ENCODE data around the gene HOXB8.

DNA sequence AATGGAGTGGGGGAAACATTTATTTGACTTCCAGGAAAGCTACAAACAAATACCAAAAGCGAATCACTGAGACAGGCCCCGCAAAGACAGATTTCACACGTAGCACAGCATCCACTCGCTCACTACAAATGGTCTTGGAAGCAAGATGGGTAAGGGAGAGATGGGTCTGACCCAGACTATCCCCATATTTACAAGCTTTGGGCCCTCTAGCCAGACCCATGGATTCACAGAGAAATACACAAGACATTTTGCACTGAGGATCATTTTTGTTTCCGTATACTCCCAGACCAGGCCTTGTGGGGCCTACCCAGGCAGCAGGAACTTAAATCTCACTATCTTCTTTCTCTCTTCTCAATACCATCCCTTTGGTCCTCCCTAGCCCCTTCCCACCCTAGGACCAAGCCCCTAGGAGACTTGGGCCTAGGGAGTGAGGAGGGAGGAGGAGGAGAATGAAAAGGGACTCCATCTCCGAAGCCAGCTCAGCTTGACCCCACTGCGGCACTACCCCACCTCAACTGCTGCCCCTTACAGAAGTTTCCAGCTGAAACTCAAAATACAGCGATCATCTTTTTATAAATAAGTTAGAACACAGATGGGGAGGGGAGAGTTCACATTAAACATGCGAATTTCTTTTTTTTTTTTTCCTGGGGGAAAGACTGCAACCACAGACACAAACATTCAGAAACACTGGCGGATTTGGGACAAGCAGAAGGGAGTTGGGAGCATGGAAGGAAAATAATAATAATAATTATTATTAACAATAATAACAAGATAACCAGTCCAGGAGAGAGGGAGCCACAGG, 23.6 kb downstream of the HOXB8 start:
- TF ChIP-seq ZNF8 (CRISPR knock-in tag; IDR thresholded peaks at IDR 0.05) (no peak), ESRRG (CRISPR knock-in tag; IDR thresholded peaks at IDR 0.05) (no peak), CSDC2 (CRISPR knock-in tag; IDR thresholded peaks at IDR 0.05) (peak; percentile 100; the same call in 1 of the 2 replicates), ISL1 (CRISPR knock-in tag; IDR thresholded peaks at IDR 0.05) (no peak), BACH2 (CRISPR knock-in tag; IDR thresholded peaks at IDR 0.05; ENCODE audit: borderline replicate concordance) (no peak), ARNTL (CRISPR knock-in tag; IDR thresholded peaks at IDR 0.05; ENCODE audit: borderline replicate concordance, low read depth) (no peak), ZNF565 (CRISPR knock-in tag; conservative IDR thresholded peaks at IDR 0.05; ENCODE audit: low read depth) (no peak), ZFP30 (CRISPR knock-in tag; IDR thresholded peaks at IDR 0.05) (no peak), GLIS3 (CRISPR knock-in tag; IDR thresholded peaks at IDR 0.05) (no peak), ZFP3 (CRISPR knock-in tag; IDR thresholded peaks at IDR 0.05) (no peak)
- TF ChIP-seq, protein P1, sequence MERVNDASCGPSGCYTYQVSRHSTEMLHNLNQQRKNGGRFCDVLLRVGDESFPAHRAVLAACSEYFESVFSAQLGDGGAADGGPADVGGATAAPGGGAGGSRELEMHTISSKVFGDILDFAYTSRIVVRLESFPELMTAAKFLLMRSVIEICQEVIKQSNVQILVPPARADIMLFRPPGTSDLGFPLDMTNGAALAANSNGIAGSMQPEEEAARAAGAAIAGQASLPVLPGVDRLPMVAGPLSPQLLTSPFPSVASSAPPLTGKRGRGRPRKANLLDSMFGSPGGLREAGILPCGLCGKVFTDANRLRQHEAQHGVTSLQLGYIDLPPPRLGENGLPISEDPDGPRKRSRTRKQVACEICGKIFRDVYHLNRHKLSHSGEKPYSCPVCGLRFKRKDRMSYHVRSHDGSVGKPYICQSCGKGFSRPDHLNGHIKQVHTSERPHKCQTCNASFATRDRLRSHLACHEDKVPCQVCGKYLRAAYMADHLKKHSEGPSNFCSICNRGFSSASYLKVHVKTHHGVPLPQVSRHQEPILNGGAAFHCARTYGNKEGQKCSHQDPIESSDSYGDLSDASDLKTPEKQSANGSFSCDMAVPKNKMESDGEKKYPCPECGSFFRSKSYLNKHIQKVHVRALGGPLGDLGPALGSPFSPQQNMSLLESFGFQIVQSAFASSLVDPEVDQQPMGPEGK (CRISPR knock-in tag; IDR thresholded peaks at IDR 0.05; ENCODE audit: borderline replicate concordance), result no peak

Data from SK-N-SH treated with all-trans-retinoic acid at 6 μM for 48 hours (cell line).